HG03565 (cell line): Measurements from ENCODE around the gene WASHC2C.
"Not testable (repeated sequence)": the region's sequence is repeated elsewhere in the genome, so short reads cannot be mapped to it uniquely, and the experiment has no call there.

ENCODE experiments used
- ATAC-seq: cut with Tn5 transposase; IDR thresholded peaks from one replicate; pipeline ENCODE4 v1.9.1; 2021; ENCODE audit warnings: mild to moderate bottlenecking, moderate library complexity; ENCODE audit not compliant: unreplicated experiment

Gene WASHC2C

DNA sequence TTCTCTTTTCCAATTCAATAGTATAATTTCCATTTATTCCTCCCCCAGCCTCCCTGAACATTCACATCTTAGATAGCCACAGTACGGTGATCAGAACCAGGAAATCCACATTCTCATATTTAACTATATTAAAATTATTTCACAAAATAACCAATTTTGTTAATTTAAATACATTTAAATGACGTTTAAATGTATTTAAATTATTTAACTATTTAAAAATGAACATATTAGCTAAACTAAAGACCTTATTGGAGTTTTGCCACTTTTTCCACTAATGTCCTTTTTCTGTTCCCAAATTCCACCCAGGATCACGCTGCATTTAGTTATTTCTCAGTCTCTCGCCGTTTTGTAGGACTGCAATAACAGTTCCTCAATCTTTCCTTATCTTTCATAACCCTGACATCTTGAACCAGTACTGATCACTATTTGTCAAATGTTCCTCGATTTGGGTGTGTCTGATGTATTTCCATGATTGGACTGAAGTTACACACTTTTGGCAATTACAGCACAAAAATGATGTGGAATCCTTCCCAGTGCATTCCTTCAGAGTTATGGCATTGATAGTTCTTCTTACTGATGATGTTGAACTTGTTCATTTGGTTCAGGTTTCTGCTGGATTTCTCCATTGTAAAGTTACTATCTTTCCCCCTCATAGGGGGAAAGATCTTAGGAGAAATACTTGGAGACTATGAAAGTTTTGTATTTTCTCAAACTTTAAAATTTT lies 93.2 kb downstream of the WASHC2C start:
- ATAC-seq = not testable (repeated sequence)

- ATAC-seq = not testable (repeated sequence)
Observed at GRCh38 chr10:45822918-45823317, 95.9 kb downstream of the WASHC2C start.
